HepG2 (cell line): ENCODE data around the gene POGLUT3. TPM values are rescaled to one million over a fixed set of nuclear protein-coding genes. Genes with fewer than 3 reads are reported as not detected.
A peak's percentile ranks its signal among the peaks of the same experiment; 100 is the strongest.

Experiments used
- CTCF ChIP-seq: sonication (generic); formaldehyde crosslinking; IDR thresholded peaks from 2 replicates; pipeline ENCODE4 v1.5.0; 2020; ENCODE audit warnings: mild to moderate bottlenecking, missing genetic modification reagents, moderate library complexity
- LRRFIP1 ChIP-seq: sonication (generic); formaldehyde crosslinking; conservative IDR thresholded peaks from 2 replicates; pipeline ENCODE4 v1.4.0; 2020; ENCODE audit warnings: missing genetic modification reagents
- NCOA5 ChIP-seq: sonication (generic); formaldehyde crosslinking; IDR thresholded peaks from 2 replicates; pipeline ENCODE4 v1.4.0; 2020; ENCODE audit warnings: missing genetic modification reagents
- NFAT5 ChIP-seq: sonication (generic); formaldehyde crosslinking; IDR thresholded peaks from 2 replicates; pipeline ENCODE4 v1.4.0; 2020; ENCODE audit warnings: missing genetic modification reagents
- ZBTB34 ChIP-seq: sonication (generic); formaldehyde crosslinking; IDR thresholded peaks from 2 replicates; pipeline ENCODE4 v1.8.0; 2022; ENCODE audit warnings: mild to moderate bottlenecking, missing genetic modification reagents
- ZNF329 ChIP-seq: sonication (generic); formaldehyde crosslinking; IDR thresholded peaks from 2 replicates; pipeline ENCODE4 v1.9.0; 2021; ENCODE audit warnings: low read depth, mild to moderate bottlenecking, missing genetic modification reagents
- ZNF598 ChIP-seq: sonication (generic); formaldehyde crosslinking; IDR thresholded peaks from 2 replicates; pipeline ENCODE4 v1.5.1; 2020; ENCODE audit warnings: mild to moderate bottlenecking, missing genetic modification reagents, borderline replicate concordance
- ZNF646 ChIP-seq: sonication (generic); formaldehyde crosslinking; IDR thresholded peaks from 2 replicates; pipeline ENCODE4 v1.9.0; 2021; ENCODE audit warnings: mild to moderate bottlenecking, missing genetic modification reagents
- ZNF761 ChIP-seq: sonication (generic); formaldehyde crosslinking; conservative IDR thresholded peaks from 2 replicates; pipeline ENCODE4 v1.4.0; 2020; ENCODE audit warnings: mild to moderate bottlenecking, missing genetic modification reagents
- ZSCAN29 ChIP-seq: sonication (generic); formaldehyde crosslinking; conservative IDR thresholded peaks from 2 replicates; pipeline ENCODE4 v1.4.0; 2020; ENCODE audit warnings: mild to moderate bottlenecking, missing genetic modification reagents
- polyA plus RNA-seq, 8 experiments: library from polyadenylated mRNA; depleted of rRNA in 3 of 8; stranded (reverse) in 7 of 8; unstranded in 1 of 8; fragments of >200 nt; fragmentation: Illumina TruSeq in 4 of 8; extraction: Trizol in 4 of 8; gene quantifications; 2 replicates each; pipeline versions ENCODE4 v1.2.1 to v1.2.3, GENCODE V29; 2011 to 2016; ENCODE audit warnings: low read depth in 4 of 8, missing spikeins in 1 of 8, mixed read lengths in 1 of 8; ENCODE audit not compliant: insufficient read depth in 1 of 8
- total RNA-seq, 5 experiments: library from RNA; depleted of rRNA; stranded (reverse); fragments of >200 nt; fragmentation: Illumina TruSeq; extraction: Trizol; gene quantifications; 2 replicates each; pipeline ENCODE4 v1.2.3, GENCODE V29; 2016; ENCODE audit warnings: low read depth in 1 of 5

The POGLUT3 gene
- total and polyA plus RNA-seq, 2 of the 13 experiments (the other 11 are each of a cell fraction or from before 2014, with no cell fraction given) = 14.3 to 22.0 TPM

GRCh38 chr11:108497317-108498045, 703 bp downstream of the POGLUT3 start (continued):
- TF ChIP-seq CTCF (CRISPR knock-in tag) (no peak), NFAT5 (0 out of 2 replicates have a peak, but pooled peaks have one; percentile 3), LRRFIP1 (CRISPR knock-in tag) (no peak), ZNF646 (CRISPR knock-in tag) (no peak), ZNF329 (no peak), ZSCAN29 (CRISPR knock-in tag) (no peak), ZNF598 (CRISPR knock-in tag) (no peak), ZNF761 (no peak), NCOA5 (CRISPR knock-in tag) (no peak), ZBTB34 (CRISPR knock-in tag) (no peak)
